DOHH2 (cell line): ENCODE data around the gene EEPD1.

ENCODE experiments used
- H3F3A ChIP-seq: fragments of 200-600 bp; sonication (generic), shearing (Covaris generic); 2 replicates; pipeline ENCODE4 v1.6.0; 2016; ENCODE audit warnings: antibody characterized with exemption, mild to moderate bottlenecking; ENCODE audit not compliant: control insufficient read depth, insufficient read depth
- H3K27ac ChIP-seq: fragments of 200-600 bp; sonication (generic); 2 replicates; pipeline ENCODE4 v1.5.1; 2014; ENCODE audit warnings: low read depth, mild to moderate bottlenecking, low read length, moderate library complexity
- H3K27me3 ChIP-seq: fragments of 200-600 bp; sonication (generic); 2 replicates; pipeline ENCODE4 v1.6.1; 2014; ENCODE audit warnings: mild to moderate bottlenecking, low read length, mixed read lengths; ENCODE audit not compliant: control insufficient read depth
- H3K36me3 ChIP-seq: fragments of 200-600 bp; sonication (generic); 2 replicates; pipeline ENCODE4 v1.6.1; 2014; ENCODE audit warnings: mild to moderate bottlenecking, low read length, moderate library complexity, mixed read lengths; ENCODE audit not compliant: control insufficient read depth
- H3K4me1 ChIP-seq: fragments of 200-600 bp; sonication (generic); 2 replicates; pipeline ENCODE4 v1.6.1; 2014; ENCODE audit warnings: mild to moderate bottlenecking, low read length, mixed read lengths; ENCODE audit not compliant: control insufficient read depth
- H3K4me2 ChIP-seq: fragments of 200-600 bp; sonication (generic); 2 replicates; pipeline ENCODE4 v1.6.0; 2014; ENCODE audit warnings: mild to moderate bottlenecking, low read length, moderate library complexity
- H3K4me3 ChIP-seq: fragments of 200-600 bp; sonication (generic); 2 replicates; pipeline ENCODE4 v1.5.1; 2014; ENCODE audit warnings: mild to moderate bottlenecking, low read length, mixed read lengths
- H3K79me2 ChIP-seq: fragments of 200-600 bp; sonication (generic); 2 replicates; pipeline ENCODE4 v1.6.1; 2014; ENCODE audit warnings: mild to moderate bottlenecking, low read length, mixed read lengths; ENCODE audit not compliant: control insufficient read depth
- H3K9me2 ChIP-seq: fragments of 200-600 bp; sonication (generic); replicated peaks from 2 replicates; pipeline ENCODE4 v1.6.1; 2014; ENCODE audit warnings: mild to moderate bottlenecking, low read length, mixed read lengths; ENCODE audit not compliant: control insufficient read depth
- H3K9me3 ChIP-seq: fragments of 200-600 bp; sonication (generic); 2 replicates; pipeline ENCODE4 v1.6.1; 2014; ENCODE audit warnings: antibody characterized with exemption, low read length, mixed read lengths; ENCODE audit not compliant: control insufficient read depth, insufficient read depth
- H4K20me1 ChIP-seq: fragments of 200-600 bp; sonication (generic); 2 replicates; pipeline ENCODE4 v1.6.0; 2014; ENCODE audit warnings: low read depth, mild to moderate bottlenecking, antibody characterized with exemption, low read length, moderate library complexity; ENCODE audit not compliant: control insufficient read depth, insufficient read depth
- CTCF ChIP-seq: fragments of 200-600 bp; sonication (generic); IDR thresholded peaks from one replicate; pipeline ENCODE4 v1.5.1; 2014; ENCODE audit warnings: antibody characterized with exemption, mild to moderate bottlenecking, low read depth, low read length; ENCODE audit not compliant: poor library complexity, severe bottlenecking
- EZH2phosphoT487 ChIP-seq: fragments of 200-600 bp; sonication (generic); IDR thresholded peaks from 2 replicates; pipeline ENCODE4 v1.6.1; 2017; ENCODE audit warnings: borderline replicate concordance, mild to moderate bottlenecking, antibody characterized with exemption, low read length, moderate library complexity, mixed read lengths

EEPD1 gene

GRCh38 chr7:36159618-36160017 lies 6.6 kb downstream of the EEPD1 start:
- Histone ChIP-seq H3K4me1 (peaks cover 94% of the 10 kb centered on the region), H4K20me1 (peaks cover 52% of the 10 kb centered on the region), H3K4me2 (peak overlapping the region; percentile 88), H3K27me3 (no peaks in the 10 kb centered on the region), H3K4me3 (peak overlapping the region; percentile 83), H3K27ac (no peak overlapping the region), H3K9me2 (no peaks in the 10 kb centered on the region), H3F3A (0 out of 2 replicates have a peak, but pooled peaks cover 6% of the 10 kb centered on the region), H3K9me3 (no peaks in the 10 kb centered on the region), H3K36me3 (peaks cover 92% of the 10 kb centered on the region), H3K79me2 (peaks cover 100% of the 10 kb centered on the region)
- TF ChIP-seq EZH2phosphoT487 (no peak), CTCF (no peak)

GRCh38 chr7:36160313-36160712 lies 7.3 kb downstream of the EEPD1 start:
- Histone ChIP-seq H3K9me2 (no peaks in the 10 kb centered on the region), H3K27ac (no peak overlapping the region), H3K4me1 (peaks cover 92% of the 10 kb centered on the region), H3K27me3 (no peaks in the 10 kb centered on the region), H3K79me2 (peaks cover 100% of the 10 kb centered on the region), H3K9me3 (no peaks in the 10 kb centered on the region), H3K4me2 (peak overlapping the region; percentile 88), H3K36me3 (peaks cover 91% of the 10 kb centered on the region), H3F3A (0 out of 2 replicates have a peak, but pooled peaks cover 6% of the 10 kb centered on the region), H4K20me1 (peaks cover 45% of the 10 kb centered on the region), H3K4me3 (no peak overlapping the region)
- TF ChIP-seq EZH2phosphoT487 (no peak), CTCF (no peak)

- Histone ChIP-seq H3K4me2 (peak overlapping the region; percentile 18; the same call in 1 of the 2 replicates), H3K27me3 (no peaks in the 10 kb centered on the region), H3K27ac (no peak overlapping the region), H3F3A (0 out of 2 replicates have a peak, but pooled peaks cover 6% of the 10 kb centered on the region), H3K9me3 (no peaks in the 10 kb centered on the region), H4K20me1 (peaks cover 31% of the 10 kb centered on the region), H3K36me3 (peaks cover 81% of the 10 kb centered on the region), H3K79me2 (peaks cover 98% of the 10 kb centered on the region), H3K4me3 (no peak overlapping the region), H3K4me1 (peaks cover 83% of the 10 kb centered on the region), H3K9me2 (no peaks in the 10 kb centered on the region)
- TF ChIP-seq EZH2phosphoT487 (no peak), CTCF (no peak)
Observed at GRCh38 chr7:36161996-36162395, 8.9 kb downstream of the EEPD1 start.

- no peaks in the 10 kb centered on the region for H3K9me2 ChIP-seq
- TF ChIP-seq EZH2phosphoT487 = no peak
- TF ChIP-seq CTCF = no peak
- no peak overlapping the region for H3K4me2 ChIP-seq
- H3K36me3 ChIP-seq = peaks cover 77% of the 10 kb centered on the region
- H4K20me1 ChIP-seq = peaks cover 11% of the 10 kb centered on the region
- H3K4me3 ChIP-seq = no peak overlapping the region
- peaks cover 98% of the 10 kb centered on the region for H3K79me2 ChIP-seq
- H3K27me3 ChIP-seq = no peaks in the 10 kb centered on the region
- H3K9me3 ChIP-seq = no peaks in the 10 kb centered on the region
- no peak overlapping the region for H3K27ac ChIP-seq
- peaks cover 83% of the 10 kb centered on the region for H3K4me1 ChIP-seq
- 0 out of 2 replicates have a peak, but pooled peaks cover 6% of the 10 kb centered on the region for H3F3A ChIP-seq
Observed at GRCh38 chr7:36165059-36165458, 12.0 kb downstream of the EEPD1 start.
